ENCODE results near the gene CARS2. TPM values are rescaled to one million over a fixed set of nuclear protein-coding genes. Genes with fewer than 3 reads are reported as not detected.

Gene CARS2
- total RNA-seq, 1 donor from 2014 or later, result 102 TPM

DNA sequence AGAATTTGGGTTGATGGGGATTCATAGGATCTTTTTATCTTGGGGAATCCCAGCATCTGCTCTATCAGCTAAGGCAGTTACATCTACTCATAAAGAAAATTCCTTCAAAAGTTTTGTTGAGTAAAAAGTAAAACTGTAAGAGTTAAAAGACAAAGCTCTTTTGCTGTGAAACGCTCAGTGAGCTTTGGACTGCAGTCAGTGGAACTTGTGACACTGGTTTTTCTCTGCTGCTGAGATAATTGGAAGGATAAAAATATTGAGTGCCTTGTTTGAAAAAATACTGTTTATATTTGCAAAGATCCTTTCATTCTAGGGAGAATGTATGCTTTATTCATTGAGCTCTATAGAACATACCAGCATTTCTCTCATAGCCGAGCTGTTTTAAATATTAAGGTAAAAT, 85.3 kb downstream of the CARS2 start:
- H3K4me1 Mint-ChIP-seq (ENCODE audit: low read depth, unreplicated experiment), result peaks cover 15% of the 10 kb centered on the region
- peaks cover 5% of the 10 kb centered on the region for H3K27me3 Mint-ChIP-seq (ENCODE audit: unreplicated experiment)
- TF ChIP-seq, protein P1, sequence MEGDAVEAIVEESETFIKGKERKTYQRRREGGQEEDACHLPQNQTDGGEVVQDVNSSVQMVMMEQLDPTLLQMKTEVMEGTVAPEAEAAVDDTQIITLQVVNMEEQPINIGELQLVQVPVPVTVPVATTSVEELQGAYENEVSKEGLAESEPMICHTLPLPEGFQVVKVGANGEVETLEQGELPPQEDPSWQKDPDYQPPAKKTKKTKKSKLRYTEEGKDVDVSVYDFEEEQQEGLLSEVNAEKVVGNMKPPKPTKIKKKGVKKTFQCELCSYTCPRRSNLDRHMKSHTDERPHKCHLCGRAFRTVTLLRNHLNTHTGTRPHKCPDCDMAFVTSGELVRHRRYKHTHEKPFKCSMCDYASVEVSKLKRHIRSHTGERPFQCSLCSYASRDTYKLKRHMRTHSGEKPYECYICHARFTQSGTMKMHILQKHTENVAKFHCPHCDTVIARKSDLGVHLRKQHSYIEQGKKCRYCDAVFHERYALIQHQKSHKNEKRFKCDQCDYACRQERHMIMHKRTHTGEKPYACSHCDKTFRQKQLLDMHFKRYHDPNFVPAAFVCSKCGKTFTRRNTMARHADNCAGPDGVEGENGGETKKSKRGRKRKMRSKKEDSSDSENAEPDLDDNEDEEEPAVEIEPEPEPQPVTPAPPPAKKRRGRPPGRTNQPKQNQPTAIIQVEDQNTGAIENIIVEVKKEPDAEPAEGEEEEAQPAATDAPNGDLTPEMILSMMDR (IDR thresholded peaks at IDR 0.05; ENCODE audit: partially characterized antibody, unreplicated experiment), result no peak
- peaks cover 3% of the 10 kb centered on the region for H3K9me3 Mint-ChIP-seq (ENCODE audit: unreplicated experiment)
- no peak overlapping the region for H3K27ac Mint-ChIP-seq (ENCODE audit: unreplicated experiment)
- DNase-seq, result no peak
- H3K4me3 Mint-ChIP-seq (ENCODE audit: unreplicated experiment), result no peak overlapping the region
- H3K36me3 Mint-ChIP-seq (ENCODE audit: unreplicated experiment), result peaks cover 9% of the 10 kb centered on the region

DNA sequence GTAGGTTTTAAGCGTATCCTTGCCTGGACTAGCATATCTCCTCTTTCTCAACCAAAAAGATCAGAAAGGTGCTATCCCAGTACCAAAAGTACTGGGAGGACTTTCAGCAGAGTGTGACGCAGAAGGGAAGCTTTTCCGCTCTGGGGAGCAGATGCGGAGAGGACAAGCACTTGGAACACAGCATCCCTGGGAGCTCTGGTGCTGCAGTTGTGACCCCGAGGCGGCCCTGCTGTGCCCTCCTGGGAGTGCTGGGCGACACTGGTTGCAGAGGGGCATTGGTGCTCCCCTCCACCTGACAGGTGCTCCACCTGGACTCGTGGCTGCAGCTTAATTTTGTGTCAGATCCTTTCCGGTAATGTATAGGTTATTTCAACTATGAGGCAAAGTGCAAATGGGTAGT, 87.1 kb downstream of the CARS2 start:
- Mint-ChIP-seq H3K4me1 (ENCODE audit: low read depth, unreplicated experiment) (peaks cover 16% of the 10 kb centered on the region), H3K9me3 (ENCODE audit: unreplicated experiment) (peaks cover 6% of the 10 kb centered on the region), H3K4me3 (ENCODE audit: unreplicated experiment) (no peak overlapping the region), H3K36me3 (ENCODE audit: unreplicated experiment) (peaks cover 9% of the 10 kb centered on the region), H3K27ac (ENCODE audit: unreplicated experiment) (no peak overlapping the region), H3K27me3 (ENCODE audit: unreplicated experiment) (peaks cover 12% of the 10 kb centered on the region)
- DNase-seq, result no peak
- TF ChIP-seq, protein P1 (IDR thresholded peaks at IDR 0.05; ENCODE audit: partially characterized antibody, unreplicated experiment), result no peak

DNA sequence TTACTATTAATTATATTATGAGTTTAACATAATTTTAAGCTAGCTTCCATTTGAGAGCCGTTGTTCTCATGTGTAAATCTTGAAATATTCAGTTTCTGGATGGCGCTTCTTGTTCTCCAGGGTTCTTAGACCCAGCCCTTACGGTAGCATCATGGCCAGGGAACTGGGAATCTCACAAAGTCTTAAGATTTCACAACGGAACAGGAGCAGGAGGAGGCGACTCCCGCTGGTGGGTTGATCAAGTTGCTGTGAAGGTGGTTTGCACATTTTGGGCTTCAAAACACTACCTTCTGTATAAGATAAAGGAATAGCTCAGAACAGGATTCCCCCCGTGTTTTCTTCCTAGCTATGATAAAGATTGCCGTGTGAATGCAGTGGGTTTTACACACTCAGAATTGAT, 87.7 kb downstream of the CARS2 start:
- no peak overlapping the region for H3K4me3 Mint-ChIP-seq (ENCODE audit: unreplicated experiment)
- H3K27me3 Mint-ChIP-seq (ENCODE audit: unreplicated experiment), result peaks cover 14% of the 10 kb centered on the region
- no peak overlapping the region for H3K27ac Mint-ChIP-seq (ENCODE audit: unreplicated experiment)
- peaks cover 16% of the 10 kb centered on the region for H3K4me1 Mint-ChIP-seq (ENCODE audit: low read depth, unreplicated experiment)
- peaks cover 9% of the 10 kb centered on the region for H3K9me3 Mint-ChIP-seq (ENCODE audit: unreplicated experiment)
- TF ChIP-seq, protein P1 (IDR thresholded peaks at IDR 0.05; ENCODE audit: partially characterized antibody, unreplicated experiment), result no peak
- H3K36me3 Mint-ChIP-seq (ENCODE audit: unreplicated experiment), result peaks cover 9% of the 10 kb centered on the region
- DNase-seq, result no peak

DNA sequence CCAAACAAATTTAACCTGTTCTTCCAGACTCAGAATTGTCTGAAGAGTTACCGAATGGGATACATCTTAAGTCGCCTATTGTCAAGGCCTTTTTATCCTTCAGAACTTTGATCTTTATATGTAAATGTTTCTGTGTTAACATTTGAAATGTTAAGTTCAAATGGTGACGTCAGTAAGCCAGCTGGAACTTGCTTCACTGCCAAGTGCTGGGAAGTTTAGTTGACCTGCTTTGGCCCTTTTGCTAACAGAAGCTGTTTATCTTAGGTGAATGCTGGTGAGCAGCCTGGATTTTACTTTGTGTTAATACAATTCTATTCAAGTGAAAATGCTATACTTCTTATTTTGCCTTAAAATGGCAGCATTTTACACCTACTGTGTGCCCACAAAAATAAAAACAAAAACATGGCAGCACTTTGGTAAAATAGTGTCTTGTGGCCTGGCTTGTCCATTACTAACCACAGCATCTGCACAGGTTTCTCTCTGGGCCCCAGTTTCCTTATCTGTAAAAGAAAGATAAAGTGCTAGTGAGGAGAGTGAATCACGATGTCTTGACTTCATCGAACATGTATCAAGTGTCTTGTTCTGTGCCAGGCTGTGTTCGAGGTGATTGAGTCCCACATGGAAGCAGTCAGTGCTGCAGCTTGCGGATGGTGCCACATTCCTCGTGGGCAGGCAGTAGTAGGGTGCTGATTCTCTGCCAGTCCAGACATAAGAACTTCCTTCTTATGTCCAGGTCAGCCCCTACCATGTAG, 88.4 kb downstream of the CARS2 start:
- peaks cover 14% of the 10 kb centered on the region for H3K27me3 Mint-ChIP-seq (ENCODE audit: unreplicated experiment)
- H3K27ac Mint-ChIP-seq (ENCODE audit: unreplicated experiment), result no peak overlapping the region
- peaks cover 16% of the 10 kb centered on the region for H3K4me1 Mint-ChIP-seq (ENCODE audit: low read depth, unreplicated experiment)
- H3K4me3 Mint-ChIP-seq (ENCODE audit: unreplicated experiment), result peak overlapping the region; percentile 94
- TF ChIP-seq, protein P1 (IDR thresholded peaks at IDR 0.05; ENCODE audit: partially characterized antibody, unreplicated experiment), result no peak
- H3K36me3 Mint-ChIP-seq (ENCODE audit: unreplicated experiment), result peaks cover 4% of the 10 kb centered on the region
- H3K9me3 Mint-ChIP-seq (ENCODE audit: unreplicated experiment), result peaks cover 9% of the 10 kb centered on the region
- no peak for DNase-seq
